HepG2 (cell line): ENCODE data around the gene PHOSPHO2. TPM values are rescaled to one million over a fixed set of nuclear protein-coding genes. Genes with fewer than 3 reads are reported as not detected.

Experiments
- BCL6 ChIP-seq: IDR thresholded peaks from 2 replicates; pipeline ENCODE4 v1.6.1; 2016; ENCODE audit warnings: missing genetic modification reagents, missing compliant biosample characterization
- CENPT ChIP-seq: sonication (generic); formaldehyde crosslinking; IDR thresholded peaks from 2 replicates; pipeline ENCODE4 v1.8.0; 2022; ENCODE audit warnings: low read depth, mild to moderate bottlenecking, moderate library complexity, missing genetic modification reagents
- ETV5 ChIP-seq: IDR thresholded peaks from 2 replicates; pipeline ENCODE4 v1.6.1; 2018; ENCODE audit warnings: missing biosample characterization, missing genetic modification reagents, inconsistent platforms, borderline replicate concordance
- FOSL2 ChIP-seq: sonication (generic); formaldehyde crosslinking; IDR thresholded peaks from 2 replicates; pipeline ENCODE4 v1.4.0; 2020; ENCODE audit warnings: missing genetic modification reagents
- FOXO1 ChIP-seq: sonication (generic); formaldehyde crosslinking; IDR thresholded peaks from 2 replicates; pipeline ENCODE4 v1.4.0; 2020; ENCODE audit warnings: missing genetic modification reagents
- HDAC1 ChIP-seq: sonication (generic); formaldehyde crosslinking; IDR thresholded peaks from 2 replicates; pipeline ENCODE4 v1.5.1; 2020; ENCODE audit warnings: mild to moderate bottlenecking, missing genetic modification reagents
- NFIC ChIP-seq: IDR thresholded peaks from 2 replicates; pipeline ENCODE4 v1.6.1; 2012; ENCODE audit warnings: mild to moderate bottlenecking, low read length, inconsistent platforms
- NR1H2 ChIP-seq: sonication (generic); formaldehyde crosslinking; IDR thresholded peaks from 2 replicates; pipeline ENCODE4 v1.8.1; 2022; ENCODE audit warnings: low read depth, missing genetic modification reagents, borderline replicate concordance
- PHF5A ChIP-seq: IDR thresholded peaks from one replicate; pipeline ENCODE4 v1.6.1; 2018; ENCODE audit warnings: low read depth, missing genetic modification reagents; ENCODE audit not compliant: unreplicated experiment
- TAF1 ChIP-seq: sonication (generic); formaldehyde crosslinking; IDR thresholded peaks from 2 replicates; pipeline ENCODE4 v1.4.0; 2020; ENCODE audit warnings: missing genetic modification reagents
- TCF7 ChIP-seq: sonication (generic); IDR thresholded peaks from 2 replicates; pipeline ENCODE4 v1.6.1; 2016; ENCODE audit warnings: antibody characterized with exemption, low read depth
- ZBTB42 ChIP-seq: sonication (generic); formaldehyde crosslinking; IDR thresholded peaks from 2 replicates; pipeline ENCODE4 v1.5.0; 2020; ENCODE audit warnings: mild to moderate bottlenecking, missing genetic modification reagents
- ZNF230 ChIP-seq: sonication (generic); formaldehyde crosslinking; IDR thresholded peaks from 2 replicates; pipeline ENCODE4 v1.4.0; 2020; ENCODE audit warnings: mild to moderate bottlenecking, missing genetic modification reagents
- ZNF264 ChIP-seq: sonication (generic); formaldehyde crosslinking; IDR thresholded peaks from 2 replicates; pipeline ENCODE4 v1.4.0; 2020; ENCODE audit warnings: missing genetic modification reagents
- ZNF34 ChIP-seq: sonication (generic); formaldehyde crosslinking; IDR thresholded peaks from 2 replicates; pipeline ENCODE4 v1.4.0; 2020; ENCODE audit warnings: mild to moderate bottlenecking, missing genetic modification reagents, borderline replicate concordance
- ZNF501 ChIP-seq: sonication (generic); formaldehyde crosslinking; IDR thresholded peaks from 2 replicates; pipeline ENCODE4 v1.5.1; 2020; ENCODE audit warnings: mild to moderate bottlenecking, moderate library complexity, missing genetic modification reagents
- ZNF598 ChIP-seq: sonication (generic); formaldehyde crosslinking; IDR thresholded peaks from 2 replicates; pipeline ENCODE4 v1.5.1; 2020; ENCODE audit warnings: mild to moderate bottlenecking, missing genetic modification reagents, borderline replicate concordance
- polyA plus RNA-seq, 8 experiments: library from polyadenylated mRNA; depleted of rRNA in 3 of 8; stranded (reverse) in 7 of 8; unstranded in 1 of 8; fragments of >200 nt; fragmentation: Illumina TruSeq in 4 of 8; extraction: Trizol in 4 of 8; gene quantifications; 2 replicates each; pipeline versions ENCODE4 v1.2.1 to v1.2.3, GENCODE V29; 2011 to 2016; ENCODE audit warnings: low read depth in 4 of 8, missing spikeins in 1 of 8, mixed read lengths in 1 of 8; ENCODE audit not compliant: insufficient read depth in 1 of 8
- total RNA-seq, 5 experiments: library from RNA; depleted of rRNA; stranded (reverse); fragments of >200 nt; fragmentation: Illumina TruSeq; extraction: Trizol; gene quantifications; 2 replicates each; pipeline ENCODE4 v1.2.3, GENCODE V29; 2016; ENCODE audit warnings: low read depth in 1 of 5
- TF ChIP-seq, protein P1 (sequence below): sonication (generic); formaldehyde crosslinking; IDR thresholded peaks from 2 replicates; pipeline ENCODE4 v1.8.0; 2022; ENCODE audit warnings: missing genetic modification reagents, low read depth, mild to moderate bottlenecking, borderline replicate concordance
- TF ChIP-seq, protein P2 (sequence below): sonication (generic); formaldehyde crosslinking; IDR thresholded peaks from 2 replicates; pipeline ENCODE4 v1.4.0; 2020; ENCODE audit warnings: missing genetic modification reagents, mild to moderate bottlenecking, borderline replicate concordance
- TF ChIP-seq, protein P3 (sequence below): sonication (generic); formaldehyde crosslinking; IDR thresholded peaks from 2 replicates; pipeline ENCODE4 v1.4.0; 2020; ENCODE audit warnings: missing genetic modification reagents
- TF ChIP-seq, protein P4 (sequence below): sonication (generic); formaldehyde crosslinking; IDR thresholded peaks from 2 replicates; pipeline ENCODE4 v1.4.0; 2020; ENCODE audit warnings: missing genetic modification reagents
- TF ChIP-seq, protein P5 (sequence below): sonication (generic); formaldehyde crosslinking; IDR thresholded peaks from 2 replicates; pipeline ENCODE4 v1.5.0; 2020; ENCODE audit warnings: mild to moderate bottlenecking, missing genetic modification reagents, borderline replicate concordance

The PHOSPHO2 gene
- total and polyA plus RNA-seq, 2 of the 13 experiments (the other 11 are each of a cell fraction or from before 2014, with no cell fraction given) = 6.1 to 11.4 TPM

DNA sequence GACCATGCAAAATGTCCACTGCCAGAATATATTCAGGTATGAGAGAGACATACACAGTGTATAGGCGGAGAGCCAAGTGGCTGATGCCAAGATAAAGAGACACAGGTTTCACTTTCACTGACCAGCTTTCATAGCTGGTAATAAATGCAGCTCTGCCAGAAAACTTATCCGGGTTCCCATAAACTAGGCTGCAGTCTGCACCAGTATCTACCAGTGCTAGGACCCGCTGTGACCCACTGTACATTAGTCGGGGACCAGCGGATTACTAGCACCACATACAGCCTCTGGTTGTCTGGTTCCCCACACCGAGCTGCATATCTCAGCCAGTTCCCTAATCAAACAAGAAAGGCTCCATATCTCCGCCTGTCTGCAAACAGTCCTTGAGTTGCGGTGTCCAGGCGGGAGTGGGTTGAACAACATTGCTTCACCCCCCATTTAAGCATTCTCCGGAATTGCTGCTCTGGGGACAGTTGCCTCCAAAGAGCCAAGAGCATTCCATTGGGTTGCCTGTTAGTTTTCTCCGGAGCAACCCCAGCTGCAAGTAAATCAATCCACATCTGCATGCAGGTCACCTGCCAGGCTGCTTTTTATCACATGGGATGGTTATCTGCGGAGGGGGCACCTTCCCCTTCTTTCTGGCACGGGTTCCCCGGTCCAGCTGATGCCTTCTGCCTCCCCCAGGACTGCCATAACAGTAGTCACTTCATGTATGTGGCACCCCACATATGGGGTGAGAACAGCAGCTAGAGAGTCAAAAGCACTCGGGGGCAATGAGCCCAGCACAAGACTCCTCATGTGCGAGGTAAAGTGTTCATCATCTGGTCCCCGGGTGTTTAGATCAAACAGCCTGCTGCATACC lies 21.3 kb downstream of the PHOSPHO2 start (continued):
- no peak for TF ChIP-seq PHF5A
- no peak for TF ChIP-seq NR1H2 (CRISPR knock-in tag)
- peak; percentile 56 for TF ChIP-seq TCF7
- TF ChIP-seq, protein P1, sequence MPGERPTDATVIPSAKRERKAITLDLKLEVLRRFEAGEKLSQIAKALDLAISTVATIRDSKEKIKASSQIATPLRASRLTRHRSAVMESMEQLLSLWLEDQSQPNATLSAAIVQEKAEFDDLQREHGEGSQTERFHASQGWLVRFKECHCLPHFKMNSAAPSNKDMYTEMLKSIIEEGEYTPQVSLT = no peak
- peak; percentile 80 for TF ChIP-seq FOSL2 (CRISPR knock-in tag)
- peak; percentile 75; the same call in 1 of the 2 replicates for TF ChIP-seq NFIC
- peak; percentile 52; the same call in 1 of the 2 replicates for TF ChIP-seq TAF1
- TF ChIP-seq, protein P2, sequence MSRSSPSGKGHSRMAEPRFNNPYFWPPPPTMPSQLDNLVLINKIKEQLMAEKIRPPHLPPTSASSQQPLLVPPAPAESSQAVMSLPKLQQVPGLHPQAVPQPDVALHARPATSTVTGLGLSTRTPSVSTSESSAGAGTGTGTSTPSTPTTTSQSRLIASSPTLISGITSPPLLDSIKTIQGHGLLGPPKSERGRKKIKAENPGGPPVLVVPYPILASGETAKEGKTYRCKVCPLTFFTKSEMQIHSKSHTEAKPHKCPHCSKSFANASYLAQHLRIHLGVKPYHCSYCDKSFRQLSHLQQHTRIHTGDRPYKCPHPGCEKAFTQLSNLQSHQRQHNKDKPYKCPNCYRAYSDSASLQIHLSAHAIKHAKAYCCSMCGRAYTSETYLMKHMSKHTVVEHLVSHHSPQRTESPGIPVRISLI (CRISPR knock-in tag) = 0 out of 2 replicates have a peak, but pooled peaks have one; percentile 36
- TF ChIP-seq ZNF34 (CRISPR knock-in tag) = 0 out of 2 replicates have a peak, but pooled peaks have one; percentile 64
- peak; percentile 86 for TF ChIP-seq BCL6
- TF ChIP-seq ZNF264 = no peak
- TF ChIP-seq FOXO1 (CRISPR knock-in tag) = peak; percentile 85
- TF ChIP-seq, protein P3, sequence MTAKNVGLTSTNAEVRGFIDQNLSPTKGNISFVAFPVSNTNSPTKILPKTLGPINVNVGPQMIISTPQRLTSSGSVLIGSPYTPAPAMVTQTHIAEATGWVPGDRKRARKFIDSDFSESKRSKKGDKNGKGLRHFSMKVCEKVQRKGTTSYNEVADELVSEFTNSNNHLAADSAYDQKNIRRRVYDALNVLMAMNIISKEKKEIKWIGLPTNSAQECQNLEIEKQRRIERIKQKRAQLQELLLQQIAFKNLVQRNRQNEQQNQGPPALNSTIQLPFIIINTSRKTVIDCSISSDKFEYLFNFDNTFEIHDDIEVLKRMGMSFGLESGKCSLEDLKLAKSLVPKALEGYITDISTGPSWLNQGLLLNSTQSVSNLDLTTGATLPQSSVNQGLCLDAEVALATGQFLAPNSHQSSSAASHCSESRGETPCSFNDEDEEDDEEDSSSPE (CRISPR knock-in tag) = peak; percentile 78
- TF ChIP-seq ETV5 (CRISPR knock-in tag) = peak; percentile 75; the same call in 1 of the 2 replicates
- TF ChIP-seq ZNF598 (CRISPR knock-in tag) = 0 out of 2 replicates have a peak, but pooled peaks have one; percentile 26
- TF ChIP-seq ZNF230 (CRISPR knock-in tag) = peak; percentile 49; the same call in 1 of the 2 replicates
- TF ChIP-seq, protein P4, sequence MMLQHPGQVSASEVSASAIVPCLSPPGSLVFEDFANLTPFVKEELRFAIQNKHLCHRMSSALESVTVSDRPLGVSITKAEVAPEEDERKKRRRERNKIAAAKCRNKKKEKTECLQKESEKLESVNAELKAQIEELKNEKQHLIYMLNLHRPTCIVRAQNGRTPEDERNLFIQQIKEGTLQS = peak; percentile 32; the same call in 1 of the 2 replicates
- TF ChIP-seq HDAC1 = peak; percentile 62; the same call in 1 of the 2 replicates
- TF ChIP-seq ZBTB42 = no peak
- TF ChIP-seq, protein P5, sequence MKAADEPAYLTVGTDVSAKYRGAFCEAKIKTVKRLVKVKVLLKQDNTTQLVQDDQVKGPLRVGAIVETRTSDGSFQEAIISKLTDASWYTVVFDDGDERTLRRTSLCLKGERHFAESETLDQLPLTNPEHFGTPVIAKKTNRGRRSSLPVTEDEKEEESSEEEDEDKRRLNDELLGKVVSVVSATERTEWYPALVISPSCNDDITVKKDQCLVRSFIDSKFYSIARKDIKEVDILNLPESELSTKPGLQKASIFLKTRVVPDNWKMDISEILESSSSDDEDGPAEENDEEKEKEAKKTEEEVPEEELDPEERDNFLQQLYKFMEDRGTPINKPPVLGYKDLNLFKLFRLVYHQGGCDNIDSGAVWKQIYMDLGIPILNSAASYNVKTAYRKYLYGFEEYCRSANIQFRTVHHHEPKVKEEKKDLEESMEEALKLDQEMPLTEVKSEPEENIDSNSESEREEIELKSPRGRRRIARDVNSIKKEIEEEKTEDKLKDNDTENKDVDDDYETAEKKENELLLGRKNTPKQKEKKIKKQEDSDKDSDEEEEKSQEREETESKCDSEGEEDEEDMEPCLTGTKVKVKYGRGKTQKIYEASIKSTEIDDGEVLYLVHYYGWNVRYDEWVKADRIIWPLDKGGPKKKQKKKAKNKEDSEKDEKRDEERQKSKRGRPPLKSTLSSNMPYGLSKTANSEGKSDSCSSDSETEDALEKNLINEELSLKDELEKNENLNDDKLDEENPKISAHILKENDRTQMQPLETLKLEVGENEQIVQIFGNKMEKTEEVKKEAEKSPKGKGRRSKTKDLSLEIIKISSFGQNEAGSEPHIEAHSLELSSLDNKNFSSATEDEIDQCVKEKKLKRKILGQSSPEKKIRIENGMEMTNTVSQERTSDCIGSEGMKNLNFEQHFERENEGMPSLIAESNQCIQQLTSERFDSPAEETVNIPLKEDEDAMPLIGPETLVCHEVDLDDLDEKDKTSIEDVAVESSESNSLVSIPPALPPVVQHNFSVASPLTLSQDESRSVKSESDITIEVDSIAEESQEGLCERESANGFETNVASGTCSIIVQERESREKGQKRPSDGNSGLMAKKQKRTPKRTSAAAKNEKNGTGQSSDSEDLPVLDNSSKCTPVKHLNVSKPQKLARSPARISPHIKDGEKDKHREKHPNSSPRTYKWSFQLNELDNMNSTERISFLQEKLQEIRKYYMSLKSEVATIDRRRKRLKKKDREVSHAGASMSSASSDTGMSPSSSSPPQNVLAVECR = peak; percentile 60
- TF ChIP-seq CENPT (CRISPR knock-in tag) = no peak
- TF ChIP-seq ZNF501 (CRISPR knock-in tag) = peak; percentile 39; the same call in 1 of the 2 replicates
